T-cell (primary cell): ENCODE results near the gene VTI1A. TPM values are rescaled to one million over a fixed set of nuclear protein-coding genes. Genes with fewer than 3 reads are reported as not detected.

Experiments used
- ATAC-seq, 4 experiments: fragments of 200-7000 bp in 3 of 4; fragments of 150-1000 bp in 1 of 4; cut with Tn5 transposase; replicated peaks in 1 of 4; 1 replicate in 3 of 4; 2 replicates in 1 of 4; pipeline ENCODE4 v1.10.0; 2021; ENCODE audit warnings: moderate library complexity in 3 of 4, mild to moderate bottlenecking in 2 of 4, moderate number of reproducible peaks in 1 of 4
- CTCF ChIA-PET, 2 donors: fragments of 300-600 bp; sonication (Branson Sonifier 250); formaldehyde crosslinking; loops; one replicate each; lab custom pipeline; 2022; ENCODE audit warnings: antibody characterized with exemption in 2 of 2; lab: Charles Lee
- POLR2A ChIA-PET, 2 donors: fragments of 300-600 bp; sonication (Branson Sonifier 250); formaldehyde crosslinking; loops; one replicate each; lab custom pipeline; 2022; ENCODE audit warnings: antibody characterized with exemption in 2 of 2; lab: Charles Lee
- DNase-seq, 35 experiments: peaks; one replicate each; pipeline versions ENCODE4 v3.0.0 to v3.0.0-alpha.2; 2013 to 2023
- H3K27ac ChIP-seq: one replicate; pipeline ENCODE4 v1.5.1; 2013; ENCODE audit warnings: low read length
- H3K27me3 ChIP-seq, 2 experiments: replicated peaks in 1 of 2; 1 replicate in 1 of 2; 2 replicates in 1 of 2; pipeline versions ENCODE4 v1.6.1 to v1.7.0; 2013; ENCODE audit warnings: low read length in 1 of 2, mixed read lengths in 1 of 2; ENCODE audit not compliant: control insufficient read depth in 2 of 2, insufficient read depth in 2 of 2; ENCODE audit errors: extremely low read depth in 1 of 2
- H3K36me3 ChIP-seq, 2 donors: 1 replicate in 1 of 2; 2 replicates in 1 of 2; pipeline versions ENCODE4 v1.6.1 to v1.7.0; 2013; ENCODE audit warnings: low read length in 1 of 2; ENCODE audit not compliant: control insufficient read depth in 2 of 2, insufficient read depth in 1 of 2; ENCODE audit errors: extremely low read depth in 1 of 2
- H3K4me1 ChIP-seq, 2 experiments: 1 replicate in 1 of 2; 2 replicates in 1 of 2; pipeline versions ENCODE4 v1.6.1 to v1.7.0; 2013; ENCODE audit warnings: low read length in 2 of 2, mixed read lengths in 1 of 2; ENCODE audit not compliant: insufficient read depth in 2 of 2, control insufficient read depth in 1 of 2; ENCODE audit errors: extremely low read depth in 1 of 2
- H3K4me3 ChIP-seq, 2 donors: 1 replicate in 1 of 2; 2 replicates in 1 of 2; pipeline versions ENCODE4 v1.5.1 to v1.7.0; 2013; ENCODE audit warnings: mild to moderate bottlenecking in 2 of 2, low read length in 1 of 2, moderate library complexity in 1 of 2; ENCODE audit not compliant: control insufficient read depth in 1 of 2; ENCODE audit errors: extremely low read depth in 1 of 2
- H3K9me3 ChIP-seq: 2 replicates; pipeline ENCODE4 v1.7.0; 2013
- H3K27ac Mint-ChIP-seq, 2 donors: one replicate each; pipeline ENCODE4 v1.8.0; 2020 to 2021; ENCODE audit warnings: mild to moderate bottlenecking in 2 of 2, mixed read lengths in 2 of 2
- H3K27me3 Mint-ChIP-seq, 2 donors: one replicate each; pipeline ENCODE4 v1.8.0; 2021 to 2022; ENCODE audit warnings: mixed read lengths in 2 of 2
- H3K36me3 Mint-ChIP-seq: one replicate; pipeline ENCODE4 v1.8.0; 2021; ENCODE audit warnings: mixed read lengths
- H3K4me1 Mint-ChIP-seq, 3 donors: one replicate each; pipeline ENCODE4 v1.8.0; 2020 to 2022; ENCODE audit warnings: mixed read lengths in 3 of 3, mild to moderate bottlenecking in 1 of 3
- H3K4me3 Mint-ChIP-seq, 3 donors: one replicate each; pipeline ENCODE4 v1.8.0; 2020 to 2022; ENCODE audit warnings: mild to moderate bottlenecking in 3 of 3, mixed read lengths in 3 of 3, moderate library complexity in 3 of 3
- H3K9me3 Mint-ChIP-seq, 3 donors: one replicate each; pipeline ENCODE4 v1.8.0; 2020 to 2022; ENCODE audit warnings: mixed read lengths in 3 of 3
- WGBS: methylation state at CpG from one replicate; pipeline ENCODE4 v1.1.5; 2013; ENCODE audit warnings: missing lambda C conversion rate; ENCODE audit not compliant: insufficient coverage; 5-methylcytosine and 5-hydroxymethylcytosine counted together
- total RNA-seq, 35 experiments: library from RNA in 6 of 35; stranded (reverse) in 6 of 35; fragments of 120-200 nt in 1 of 35; gene quantifications; one replicate each; pipeline versions ENCODE4 v1.2.1 to v1.2.4 and lab custom pipeline; 2013 to 2026

Gene VTI1A
- total RNA-seq, 5 donors from 2014 or later (not counting 1 experiment from before 2014, with no cell fraction given), result 41.3 to 53.6 (median 43.5) TPM

- no peak for DNase-seq
- CTCF ChIA-PET, result interaction anchor here in 1 of 2 donors (0.6 kb wide), 1 partner anchor 996 kb away, joined by 4 read pairs; no protein-coding TSS in a partner anchor
- Mint-ChIP-seq H3K27ac (no peak overlapping the region), H3K4me1 (no peaks in the 10 kb centered on the region), H3K36me3 (peaks cover 41% of the 10 kb centered on the region), H3K4me3 (no peak overlapping the region), H3K27me3 (no peaks in the 10 kb centered on the region), H3K9me3 (no peaks in the 10 kb centered on the region)
- Histone ChIP-seq H3K27me3 (no peaks in the 10 kb centered on the region), H3K4me1 (no peaks in the 10 kb centered on the region), H3K9me3 (no peaks in the 10 kb centered on the region), H3K4me3 (no peak overlapping the region), H3K36me3 (no peaks in the 10 kb centered on the region), H3K27ac (no peak overlapping the region)
- POLR2A ChIA-PET, result no interaction called here
- 100% methylated on average over 1 of the region's 6 CpGs for WGBS
- ATAC-seq, result no peak
Observed at GRCh38 chr10:112658900-112659638, 212.1 kb downstream of the VTI1A start.

GRCh38 chr10:112663234-112664125 is 216.5 kb downstream of the VTI1A start:
- ChIA-PET POLR2A (no interaction called here), CTCF (no interaction called here)
- no peaks in the 10 kb centered on the region for H3K27me3 Mint-ChIP-seq
- no peaks in the 10 kb centered on the region for H3K4me1 ChIP-seq
- no peak overlapping the region for H3K27ac ChIP-seq
- DNase-seq, result no peak
- peaks cover 0 to 5% of the 10 kb centered on the region in 2 donors for H3K36me3 ChIP-seq
- no peaks in the 10 kb centered on the region for H3K9me3 Mint-ChIP-seq
- H3K9me3 ChIP-seq, result no peaks in the 10 kb centered on the region
- no peak overlapping the region for H3K4me3 ChIP-seq
- H3K4me3 Mint-ChIP-seq, result no peak overlapping the region
- ATAC-seq, result no peak
- no peaks in the 10 kb centered on the region for H3K4me1 Mint-ChIP-seq
- WGBS, result 90% methylated on average over 2 of the region's 6 CpGs
- peaks cover 40% of the 10 kb centered on the region for H3K36me3 Mint-ChIP-seq
- no peak overlapping the region for H3K27ac Mint-ChIP-seq
- no peaks in the 10 kb centered on the region for H3K27me3 ChIP-seq

- no peaks in the 10 kb centered on the region for H3K27me3 ChIP-seq
- no peaks in the 10 kb centered on the region for H3K9me3 ChIP-seq
- CTCF ChIA-PET, result interaction anchor here in 1 of 2 donors (0.6 kb wide), 1 partner anchor 1074 kb away, joined by 3 read pairs; no protein-coding TSS in a partner anchor
- POLR2A ChIA-PET, result no interaction called here
- H3K4me3 Mint-ChIP-seq, result no peak overlapping the region
- no peak overlapping the region for H3K27ac ChIP-seq
- H3K4me1 Mint-ChIP-seq, result no peaks in the 10 kb centered on the region
- ATAC-seq (no peak), DNase-seq (no peak)
- H3K36me3 Mint-ChIP-seq, result peaks cover 57% of the 10 kb centered on the region
- H3K4me3 ChIP-seq, result no peak overlapping the region
- peaks cover 0 to 12% of the 10 kb centered on the region in 2 donors for H3K36me3 ChIP-seq
- H3K4me1 ChIP-seq, result no peaks in the 10 kb centered on the region
- no peaks in the 10 kb centered on the region for H3K9me3 Mint-ChIP-seq
- no peaks in the 10 kb centered on the region for H3K27me3 Mint-ChIP-seq
- H3K27ac Mint-ChIP-seq, result no peak overlapping the region
Observed at GRCh38 chr10:112666094-112666493, 219.1 kb downstream of the VTI1A start.

GRCh38 chr10:112669989-112670388 is 223.0 kb downstream of the VTI1A start:
- WGBS, result no CpG with 5 or more reads among the region's 4 CpGs
- no peaks in the 10 kb centered on the region for H3K27me3 ChIP-seq
- no peak overlapping the region for H3K4me3 ChIP-seq
- ChIA-PET CTCF (no interaction called here), POLR2A (no interaction called here)
- H3K4me1 ChIP-seq, result no peaks in the 10 kb centered on the region
- Mint-ChIP-seq H3K27ac (no peak overlapping the region), H3K36me3 (peaks cover 61% of the 10 kb centered on the region), H3K4me1 (no peaks in the 10 kb centered on the region), H3K9me3 (no peaks in the 10 kb centered on the region), H3K4me3 (no peak overlapping the region), H3K27me3 (no peaks in the 10 kb centered on the region)
- ATAC-seq, result no peak
- H3K36me3 ChIP-seq, result peaks cover 0 to 12% of the 10 kb centered on the region in 2 donors
- no peak overlapping the region for H3K27ac ChIP-seq
- H3K9me3 ChIP-seq, result no peaks in the 10 kb centered on the region
- DNase-seq, result no peak

- no CpG with 5 or more reads among the region's 4 CpGs for WGBS
- H3K27ac ChIP-seq, result no peak overlapping the region
Observed at GRCh38 chr10:112671743-112672142, 224.7 kb downstream of the VTI1A start.

GRCh38 chr10:112672706-112673105 is 225.7 kb downstream of the VTI1A start:
- no peak for ATAC-seq
- WGBS, result 100% methylated on average over 2 of the region's 5 CpGs
- Mint-ChIP-seq H3K27me3 (no peaks in the 10 kb centered on the region), H3K27ac (no peak overlapping the region), H3K4me1 (no peaks in the 10 kb centered on the region), H3K36me3 (peaks cover 59% of the 10 kb centered on the region), H3K9me3 (no peaks in the 10 kb centered on the region), H3K4me3 (no peak overlapping the region)
- Histone ChIP-seq H3K4me3 (no peak overlapping the region), H3K4me1 (no peaks in the 10 kb centered on the region), H3K27me3 (no peaks in the 10 kb centered on the region), H3K9me3 (no peaks in the 10 kb centered on the region), H3K36me3 (peaks cover 0 to 14% of the 10 kb centered on the region in 2 donors), H3K27ac (no peak overlapping the region)
- ChIA-PET POLR2A (no interaction called here), CTCF (no interaction called here)
- DNase-seq, result no peak

More at GRCh38 chr10:112671743-112672142, 224.7 kb downstream of the VTI1A start:
- Mint-ChIP-seq H3K36me3 (peaks cover 62% of the 10 kb centered on the region), H3K27ac (no peak overlapping the region), H3K27me3 (no peaks in the 10 kb centered on the region), H3K4me3 (no peak overlapping the region), H3K9me3 (no peaks in the 10 kb centered on the region), H3K4me1 (no peaks in the 10 kb centered on the region)
- H3K9me3 ChIP-seq, result no peaks in the 10 kb centered on the region
- DNase-seq (no peak), ATAC-seq (no peak)
- H3K27me3 ChIP-seq, result no peaks in the 10 kb centered on the region
- CTCF ChIA-PET, result no interaction called here
- no peak overlapping the region for H3K4me3 ChIP-seq
- POLR2A ChIA-PET, result no interaction called here
- H3K36me3 ChIP-seq, result peaks cover 0 to 14% of the 10 kb centered on the region in 2 donors
- no peaks in the 10 kb centered on the region for H3K4me1 ChIP-seq
